PC-3 (cell line): ENCODE measurements around the gene IST1.

Experiments used
- CTCF ChIP-seq: fragments of 300-600 bp; sonication (generic); conservative IDR thresholded peaks from 2 replicates; pipeline ENCODE4 v1.5.1; 2017; ENCODE audit warnings: antibody characterized with exemption, low read depth, mild to moderate bottlenecking, low read length
- EZH2 ChIP-seq: fragments of 300-600 bp; sonication (generic); IDR thresholded peaks from one replicate; pipeline ENCODE4 v1.6.1; 2017; ENCODE audit warnings: antibody characterized with exemption, mild to moderate bottlenecking, low read length; ENCODE audit not compliant: unreplicated experiment
- EZH2phosphoT487 ChIP-seq: fragments of 300-600 bp; sonication (generic); IDR thresholded peaks from 2 replicates; pipeline ENCODE4 v1.6.1; 2018; ENCODE audit warnings: mild to moderate bottlenecking, antibody characterized with exemption, low read length, borderline replicate concordance

DNA sequence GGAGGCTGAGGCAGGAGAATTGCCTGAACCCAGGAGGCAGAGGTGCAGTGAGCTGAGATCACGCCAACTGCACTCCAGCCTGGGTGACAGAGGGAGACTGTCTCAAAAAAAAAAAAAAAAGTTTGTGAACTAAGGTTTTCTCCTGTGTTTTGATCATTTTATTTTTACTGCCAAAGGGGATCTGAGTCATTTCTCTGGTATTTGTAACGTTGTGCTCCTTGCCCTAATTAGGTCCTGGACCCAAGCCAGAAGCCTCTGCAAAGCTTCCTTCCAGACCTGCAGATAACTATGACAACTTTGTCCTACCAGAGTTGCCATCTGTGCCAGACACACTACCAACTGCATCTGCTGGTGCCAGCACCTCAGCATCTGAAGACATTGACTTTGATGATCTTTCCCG is 32.1 kb downstream of the IST1 start:
- TF ChIP-seq CTCF (no peak), EZH2phosphoT487 (no peak), EZH2 (no peak)
